GM18868 (cell line): ENCODE measurements around the gene ATP13A2.

Experiments
- ATAC-seq: cut with Tn5 transposase; IDR thresholded peaks from one replicate; pipeline ENCODE4 v1.9.1; 2021; ENCODE audit warnings: mild to moderate bottlenecking, moderate library complexity; ENCODE audit not compliant: unreplicated experiment

ATP13A2 gene

DNA sequence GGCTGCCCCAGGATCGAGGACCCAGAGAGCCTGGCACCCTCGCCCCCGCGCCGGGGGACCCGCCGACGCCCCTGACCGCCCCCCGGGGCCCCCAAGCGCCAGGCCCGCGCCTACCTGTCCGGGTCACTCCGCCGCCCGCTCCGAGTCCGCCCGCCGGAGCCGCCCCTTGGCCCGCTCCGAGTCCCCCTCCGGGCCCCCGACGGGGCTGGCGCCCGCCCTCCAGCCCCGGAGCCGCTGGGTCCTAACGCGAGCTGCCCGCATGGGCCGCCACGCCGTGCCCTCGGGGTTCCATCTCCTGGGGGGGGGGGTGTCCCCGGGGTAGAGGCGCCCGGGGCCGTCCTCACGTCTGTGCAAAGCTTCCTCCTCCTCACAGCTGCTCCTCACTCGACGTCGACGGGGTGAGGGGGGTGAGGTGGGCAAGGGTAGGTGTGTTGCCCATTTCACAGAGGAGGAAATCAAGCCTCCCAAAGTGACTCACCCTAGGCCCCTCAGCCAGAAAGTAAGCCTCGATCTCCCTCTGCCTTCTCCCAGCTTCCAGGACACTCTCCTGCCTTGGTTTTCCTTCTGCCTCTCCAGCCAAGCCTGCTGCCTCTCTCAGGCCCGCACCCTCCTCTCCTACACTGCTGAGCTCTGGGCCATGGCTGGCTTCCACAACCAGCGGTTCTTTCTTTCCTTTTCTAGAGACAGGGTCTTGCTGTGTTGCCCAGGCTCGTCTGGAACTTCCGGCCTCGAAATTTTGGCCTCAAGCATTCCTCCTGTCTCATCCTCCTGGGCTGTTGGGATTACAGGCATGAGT lies 31.1 kb downstream of the ATP13A2 start, which contains the start of gene MFAP2:
TSS of gene MFAP2 (minus strand) at position 148 of the 796 bp plus-strand sequence. CDS start 2,347 bp downstream, outside the sequence.
- ATAC-seq = no peak

DNA sequence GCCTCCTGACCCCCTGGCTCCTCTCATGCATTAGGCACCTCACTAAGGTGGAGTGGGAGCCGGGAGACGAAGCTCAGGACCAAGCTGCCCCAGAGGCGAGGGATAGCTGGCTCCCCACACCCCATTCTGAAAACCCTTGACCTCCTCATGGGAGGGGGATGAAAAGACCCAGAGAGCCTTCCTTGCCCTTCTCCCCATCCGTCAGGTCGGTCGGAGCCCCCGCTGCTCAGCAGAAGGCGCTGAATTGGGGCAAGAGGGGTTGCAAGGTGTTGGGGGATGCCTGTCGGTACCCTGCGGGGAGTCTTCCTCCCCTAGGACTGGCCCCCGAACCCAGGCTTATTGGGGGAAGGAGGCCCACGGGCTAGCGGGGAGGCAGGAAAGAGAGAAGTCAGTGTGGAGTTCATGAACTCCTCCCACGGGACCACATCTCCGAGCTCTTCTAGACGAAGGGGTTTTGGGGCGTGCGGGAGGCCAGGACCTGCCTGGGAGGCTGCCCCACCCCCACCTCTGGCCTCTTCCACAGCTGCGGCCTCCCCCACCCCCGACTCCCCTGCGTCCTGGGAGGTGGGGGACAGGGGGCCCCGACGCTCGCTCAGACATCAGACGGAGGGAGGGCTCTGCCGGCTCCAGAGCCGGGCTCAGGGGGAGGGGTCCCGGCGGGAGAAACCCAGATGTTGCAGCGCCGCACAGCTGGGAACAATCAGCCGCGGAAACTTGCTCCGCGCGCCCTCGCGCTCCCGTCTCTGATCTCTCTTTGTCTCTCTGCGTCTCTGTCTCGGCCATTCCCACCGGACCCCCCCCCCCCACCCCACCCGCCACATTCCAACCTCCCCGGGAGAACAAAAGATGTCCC lies 32.0 kb downstream of the ATP13A2 start:
- no peak for ATAC-seq

DNA sequence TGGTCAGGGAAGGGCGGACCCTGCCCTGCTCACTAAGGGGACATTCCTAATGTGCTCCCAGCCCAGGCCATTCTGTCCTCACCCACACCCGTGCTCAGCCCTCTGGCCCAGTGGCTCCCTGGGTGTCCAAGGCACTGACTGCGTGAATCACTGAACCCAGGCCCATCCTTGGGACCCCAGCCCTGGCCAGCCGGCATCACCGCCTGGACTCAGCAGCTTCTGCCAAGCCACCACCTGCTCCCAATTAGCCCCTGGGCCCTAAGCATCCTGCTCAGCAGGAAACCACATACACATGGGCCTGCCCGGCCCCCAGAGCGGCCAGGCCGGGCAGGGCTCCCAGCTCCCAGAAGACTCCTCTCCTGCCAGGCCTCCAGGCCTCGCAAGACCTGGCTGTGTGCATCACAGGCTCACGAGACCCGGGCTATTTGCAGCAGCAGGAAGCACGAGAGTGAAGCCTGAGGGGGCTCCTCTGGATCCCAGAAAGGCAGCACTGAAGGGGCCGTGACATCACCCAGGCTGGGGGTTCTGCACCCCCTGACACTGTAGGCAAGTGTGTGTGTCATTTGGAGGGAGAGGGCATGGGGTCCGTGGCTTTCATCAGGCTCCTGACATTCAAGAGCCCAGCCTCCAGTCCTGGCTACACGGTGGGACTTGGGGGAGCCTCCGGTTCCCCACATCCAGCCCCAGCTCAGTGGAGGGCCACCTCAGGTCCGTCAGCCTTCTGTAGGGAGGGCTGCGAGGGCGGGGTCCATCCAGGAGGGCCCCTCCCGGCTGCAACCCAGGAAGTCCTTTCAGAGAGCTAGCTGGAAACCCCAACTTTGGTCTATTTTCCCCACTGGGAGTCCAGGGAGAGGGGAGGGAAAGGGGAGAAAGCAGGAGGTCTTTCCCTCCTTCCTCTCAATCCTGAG lies 32.9 kb downstream of the ATP13A2 start:
- no peak for ATAC-seq

DNA sequence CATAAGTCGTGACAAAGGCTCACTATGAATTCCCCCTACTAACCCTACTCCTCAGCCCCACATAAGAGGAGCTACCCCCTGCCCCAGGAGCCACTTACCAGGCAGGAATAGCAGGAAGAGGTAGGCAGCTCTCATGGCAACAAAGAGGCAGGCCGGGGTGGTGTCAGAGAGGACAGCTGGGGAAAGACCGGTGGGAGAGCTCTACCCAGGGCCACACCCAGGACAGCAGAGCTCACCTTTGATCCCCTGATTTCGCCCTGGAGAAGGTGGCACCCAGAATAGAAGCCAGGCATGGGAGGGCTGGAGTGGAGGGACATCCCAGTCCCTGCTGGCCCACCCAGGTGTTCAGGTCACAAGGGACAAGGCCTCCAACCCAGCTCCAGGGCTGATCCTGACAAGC lies 33.6 kb downstream of the ATP13A2 start:
- no peak for ATAC-seq

DNA sequence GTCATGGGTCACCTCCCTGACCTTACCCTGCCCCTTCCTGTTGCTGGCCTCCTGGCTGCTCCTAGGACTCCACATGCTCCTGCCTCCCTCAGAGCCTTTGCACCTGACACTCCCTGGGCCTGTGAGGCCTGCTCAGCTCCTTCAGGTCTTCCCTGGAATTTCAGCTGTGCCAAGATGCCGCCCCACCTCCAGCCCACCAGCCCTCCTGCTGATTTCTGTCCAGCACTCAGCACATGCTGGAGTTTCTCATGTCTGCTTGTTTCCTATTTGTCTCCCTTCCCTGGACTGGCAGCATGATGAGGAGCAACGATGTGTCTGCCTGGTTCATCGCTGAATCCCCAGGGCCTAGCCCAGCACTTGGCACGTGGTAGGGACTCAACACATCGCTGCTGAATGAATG lies 34.4 kb downstream of the ATP13A2 start:
- no peak for ATAC-seq

DNA sequence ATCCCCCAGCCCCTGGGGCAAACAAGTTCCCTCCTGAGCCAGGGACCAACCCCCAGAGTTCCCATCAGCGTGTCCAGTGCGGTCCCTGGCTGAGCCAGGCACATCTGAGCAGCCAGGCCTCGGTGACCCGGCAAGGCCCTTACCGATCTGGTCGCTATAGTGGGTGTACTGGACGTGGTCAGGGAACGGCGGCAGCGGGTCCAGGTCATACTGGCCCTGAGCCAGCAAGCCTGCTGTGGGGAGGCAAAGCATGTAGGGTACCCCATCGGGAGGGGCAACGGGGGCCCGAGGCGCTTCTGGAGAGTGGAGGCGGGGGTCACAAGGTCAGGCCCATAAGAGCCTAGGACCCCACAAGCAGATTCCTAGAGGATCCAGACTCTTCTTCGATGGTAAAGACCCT lies 34.8 kb downstream of the ATP13A2 start:
- no peak for ATAC-seq

DNA sequence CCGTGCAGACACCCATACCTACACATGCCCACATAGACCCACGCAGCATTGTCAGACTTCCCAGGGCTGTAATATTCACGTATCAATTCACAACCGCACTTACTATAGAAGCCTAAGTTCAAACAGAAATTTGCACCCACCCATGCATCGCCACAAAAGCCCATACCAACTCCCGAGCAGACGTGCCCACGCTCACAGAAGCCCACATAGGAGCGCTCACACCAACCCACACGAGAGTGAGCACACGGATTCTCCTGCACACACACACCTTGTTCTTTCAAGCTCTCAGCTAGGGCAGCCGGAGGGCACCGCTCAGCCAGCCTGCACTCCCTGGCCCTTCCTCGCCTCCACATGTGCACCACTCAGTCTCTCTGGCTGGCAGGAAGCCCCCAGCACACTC lies 35.9 kb downstream of the ATP13A2 start:
- no peak for ATAC-seq

DNA sequence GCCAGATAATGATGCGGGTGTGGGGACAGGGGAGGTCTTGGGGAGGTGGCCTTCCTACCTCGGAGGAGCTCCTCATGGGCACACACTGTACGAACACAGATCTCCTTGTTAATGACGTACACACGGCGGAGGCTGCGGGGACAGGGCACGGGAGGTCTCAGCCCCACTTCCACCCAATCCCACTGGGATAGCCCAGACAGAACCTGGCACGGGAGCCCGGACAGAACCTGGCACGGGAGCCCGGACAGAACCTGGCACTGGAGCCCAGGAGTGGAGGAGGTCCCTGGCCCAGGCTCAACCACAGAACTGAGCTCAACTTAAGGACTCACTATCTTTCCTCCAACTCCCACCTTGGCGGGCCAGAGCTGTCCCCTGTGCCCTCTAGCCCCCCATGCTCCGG lies 36.5 kb downstream of the ATP13A2 start:
- no peak for ATAC-seq

DNA sequence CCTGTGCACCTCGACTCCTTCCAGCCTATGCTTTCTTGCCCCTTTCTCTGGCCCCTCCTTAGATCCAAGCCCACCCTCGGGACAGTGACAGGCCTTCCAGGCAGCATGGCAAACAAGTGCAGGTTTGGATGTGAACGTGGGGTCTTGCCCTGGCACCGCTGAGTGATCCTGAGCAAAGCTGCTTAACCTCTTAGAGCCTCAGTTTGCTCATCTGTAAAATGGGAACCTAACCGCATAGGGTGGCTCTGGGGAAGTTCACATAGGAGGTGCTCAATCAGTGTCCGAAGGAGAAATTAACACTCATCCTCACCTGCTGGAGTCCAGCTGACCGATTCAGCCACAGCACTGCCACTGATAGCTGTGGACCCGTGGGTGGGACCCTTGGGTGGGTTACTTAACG lies 38.5 kb downstream of the ATP13A2 start:
- ATAC-seq = no peak

DNA sequence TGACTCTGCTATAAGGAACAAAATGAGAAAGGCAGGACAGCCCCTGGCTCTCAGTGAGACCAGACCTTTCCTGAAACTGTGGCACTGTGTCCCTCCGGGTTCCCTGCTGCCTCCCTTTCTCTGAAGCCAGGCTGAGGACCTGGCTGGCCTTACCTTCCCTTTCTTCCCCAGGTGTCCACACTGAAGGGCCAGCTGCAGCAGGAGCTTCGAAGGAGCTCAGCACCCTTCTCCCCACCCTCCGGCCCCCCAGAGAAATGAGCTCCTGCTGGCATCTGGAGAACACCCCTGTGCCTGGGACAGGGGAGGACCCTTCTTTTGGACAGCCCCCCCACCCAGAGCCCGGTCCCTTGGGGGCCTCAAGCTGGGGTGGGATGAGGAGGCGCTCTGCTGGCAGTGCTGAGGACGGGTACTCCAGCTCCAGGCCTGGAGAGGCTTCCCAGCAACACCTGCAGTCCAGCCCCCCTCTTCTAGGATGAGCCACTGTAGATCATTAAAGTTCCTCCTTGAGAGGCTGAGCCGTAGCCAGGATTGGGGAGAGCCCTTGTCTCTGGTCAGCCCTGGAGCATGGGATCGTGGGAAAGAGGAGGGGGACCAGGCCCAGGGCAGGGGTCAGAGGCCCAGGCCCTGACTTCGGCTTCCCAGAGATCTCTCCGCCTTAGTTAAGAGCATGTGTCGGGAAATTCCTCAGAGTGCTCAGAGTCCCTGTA lies 39.4 kb downstream of the ATP13A2 start:
- no peak for ATAC-seq

DNA sequence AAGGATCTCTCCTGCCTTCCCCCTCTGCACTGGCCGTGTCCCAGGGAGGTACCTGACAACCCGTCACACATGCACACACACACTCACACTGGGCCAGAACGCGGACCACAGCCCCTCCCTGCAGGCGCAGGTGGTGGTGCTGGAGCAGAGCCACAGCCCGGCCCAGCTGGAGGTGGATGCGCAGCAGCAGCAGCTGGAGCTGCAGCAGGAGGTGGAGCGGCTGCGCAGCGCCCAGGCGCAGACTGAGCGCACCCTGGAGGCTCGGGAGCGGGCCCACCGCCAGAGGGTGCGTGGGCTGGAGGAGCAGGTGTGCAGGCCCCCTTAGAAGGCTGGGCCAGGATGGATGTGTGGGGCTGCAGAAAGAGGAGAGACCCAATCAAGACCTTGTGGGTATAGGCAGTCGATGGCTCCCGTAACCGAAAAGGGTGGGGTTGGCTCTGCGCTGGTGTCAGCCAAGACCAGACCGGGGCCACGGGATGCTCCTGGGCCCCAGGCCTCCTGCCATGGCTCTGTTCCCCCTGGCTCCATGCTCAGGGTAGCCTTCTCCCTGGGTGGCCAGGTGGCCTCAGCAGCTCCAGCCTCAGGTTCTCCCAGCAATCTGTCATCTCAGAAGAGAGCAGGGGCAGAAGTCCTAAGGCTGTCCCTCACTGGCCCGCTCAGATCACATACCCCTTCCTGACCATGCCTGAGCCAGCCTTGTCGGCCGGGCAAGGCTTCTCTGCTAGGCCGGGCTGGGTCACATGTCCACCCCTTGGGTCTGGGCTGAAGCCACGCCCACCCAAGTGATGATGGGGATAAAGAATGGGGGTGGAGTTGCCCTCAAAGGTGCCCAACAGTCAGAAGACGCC lies 40.2 kb downstream of the ATP13A2 start:
- no peak for ATAC-seq

DNA sequence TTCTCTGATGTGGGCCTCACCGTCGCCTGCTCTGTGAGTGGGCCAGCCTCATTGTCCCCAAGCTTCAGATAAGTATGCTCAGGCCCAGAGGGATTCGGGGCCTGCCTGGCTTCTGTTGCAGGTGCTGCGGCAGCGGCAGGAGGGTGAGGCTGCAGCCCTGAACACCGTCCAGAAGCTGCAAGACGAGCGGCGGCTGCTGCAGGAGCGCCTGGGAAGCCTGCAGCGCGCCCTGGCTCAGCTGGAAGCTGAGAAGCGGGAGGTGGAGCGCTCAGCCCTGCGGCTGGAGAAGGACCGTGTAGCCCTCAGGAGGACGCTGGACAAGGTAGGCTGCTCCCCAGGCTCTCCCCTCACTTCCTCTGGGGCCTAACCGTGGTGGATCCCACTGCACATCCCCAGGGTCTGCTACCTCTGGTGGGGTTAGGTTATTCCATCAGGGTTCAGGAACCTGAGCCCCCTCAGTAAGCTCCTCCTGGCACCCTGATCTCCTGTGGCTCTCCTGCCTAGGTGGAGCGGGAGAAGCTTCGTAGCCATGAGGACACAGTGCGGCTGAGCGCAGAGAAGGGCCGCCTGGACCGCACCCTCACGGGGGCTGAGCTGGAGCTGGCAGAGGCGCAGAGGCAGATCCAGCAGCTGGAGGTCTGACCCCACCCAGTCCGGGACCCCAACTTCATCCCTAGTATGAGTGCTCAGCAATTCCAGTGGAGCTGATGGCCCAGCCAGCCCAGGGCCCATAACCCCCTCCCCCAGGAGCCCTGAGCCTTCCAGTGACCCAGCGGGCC lies 41.4 kb downstream of the ATP13A2 start:
- no peak for ATAC-seq

DNA sequence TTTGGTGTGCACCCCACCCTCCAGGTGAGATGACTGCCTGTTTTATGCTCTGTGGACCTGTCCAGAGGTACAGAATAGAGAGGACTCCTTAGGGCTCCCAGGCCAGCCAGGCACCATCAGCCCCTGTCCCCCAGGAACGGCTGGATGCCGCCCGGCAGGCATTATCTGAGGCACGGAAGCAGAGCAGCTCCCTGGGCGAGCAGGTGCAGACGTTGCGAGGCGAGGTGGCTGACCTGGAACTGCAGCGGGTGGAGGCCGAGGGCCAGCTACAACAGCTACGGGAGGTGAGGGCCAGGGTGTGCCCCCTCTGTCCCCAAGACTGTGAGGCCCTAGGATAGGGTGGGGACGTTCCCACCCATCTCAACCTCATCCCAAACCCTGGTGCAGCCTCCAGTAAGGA lies 42.1 kb downstream of the ATP13A2 start:
- ATAC-seq = no peak

DNA sequence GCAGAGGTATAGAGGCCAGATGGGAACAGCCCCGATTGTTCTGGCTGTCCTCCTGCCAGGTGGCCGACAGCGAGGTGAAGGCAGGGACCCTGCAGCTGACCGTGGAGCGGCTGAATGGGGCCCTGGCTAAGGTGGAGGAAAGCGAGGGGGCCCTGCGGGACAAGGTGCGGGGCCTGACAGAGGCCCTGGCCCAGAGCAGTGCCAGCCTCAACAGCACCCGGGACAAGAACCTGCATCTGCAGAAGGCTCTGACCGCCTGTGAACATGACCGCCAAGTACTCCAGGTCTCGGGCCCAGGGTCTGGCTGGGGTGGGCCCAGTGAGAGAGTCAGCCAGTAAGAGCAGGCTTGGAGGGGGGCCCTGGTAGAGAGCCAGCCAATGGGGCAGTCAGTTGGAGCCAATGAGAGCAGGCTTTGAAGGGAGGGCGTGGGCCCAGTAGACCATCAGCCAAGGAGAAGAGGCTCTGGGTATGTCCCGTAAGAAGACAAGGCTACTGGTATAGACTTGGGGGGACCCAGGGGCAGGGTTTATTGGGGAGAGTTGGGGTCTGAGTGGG lies 42.6 kb downstream of the ATP13A2 start:
- no peak for ATAC-seq

DNA sequence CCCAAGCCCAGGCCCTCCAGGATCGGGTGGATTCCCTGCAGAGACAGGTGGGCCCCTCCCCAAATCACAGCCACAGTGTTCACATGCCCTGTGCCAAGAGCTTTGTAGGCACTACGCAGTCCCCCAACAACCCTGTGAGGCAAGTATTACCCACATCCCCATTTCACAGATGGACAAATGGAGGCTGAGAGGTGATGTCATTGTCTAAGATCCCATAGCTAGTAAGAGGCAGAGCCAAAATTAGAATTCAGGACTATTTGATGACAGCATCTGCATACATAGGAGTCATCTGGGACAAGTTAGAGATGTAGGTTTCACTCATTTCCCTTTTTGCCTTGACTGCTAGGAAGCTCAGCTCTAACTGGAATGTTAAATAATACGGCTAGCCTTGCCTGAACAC lies 43.4 kb downstream of the ATP13A2 start:
- no peak for ATAC-seq

DNA sequence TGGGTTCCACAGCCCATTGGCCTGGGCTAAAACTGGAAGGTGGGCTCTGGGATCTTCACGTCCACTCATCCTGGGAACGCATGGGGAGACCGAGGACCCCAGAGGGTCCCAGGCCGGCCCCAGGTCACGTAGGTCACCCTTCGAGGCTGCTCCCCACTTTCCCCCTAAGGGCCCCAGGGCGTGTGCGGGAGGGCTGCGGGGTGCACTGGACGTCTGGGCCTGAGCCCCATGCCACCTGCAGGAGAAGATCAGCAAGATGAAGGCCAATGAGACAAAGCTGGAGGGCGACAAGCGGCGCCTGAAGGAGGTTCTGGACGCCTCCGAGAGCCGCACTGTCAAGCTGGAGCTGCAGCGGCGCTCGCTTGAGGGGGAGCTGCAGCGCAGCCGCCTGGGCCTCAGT lies 43.8 kb downstream of the ATP13A2 start:
- no peak for ATAC-seq

DNA sequence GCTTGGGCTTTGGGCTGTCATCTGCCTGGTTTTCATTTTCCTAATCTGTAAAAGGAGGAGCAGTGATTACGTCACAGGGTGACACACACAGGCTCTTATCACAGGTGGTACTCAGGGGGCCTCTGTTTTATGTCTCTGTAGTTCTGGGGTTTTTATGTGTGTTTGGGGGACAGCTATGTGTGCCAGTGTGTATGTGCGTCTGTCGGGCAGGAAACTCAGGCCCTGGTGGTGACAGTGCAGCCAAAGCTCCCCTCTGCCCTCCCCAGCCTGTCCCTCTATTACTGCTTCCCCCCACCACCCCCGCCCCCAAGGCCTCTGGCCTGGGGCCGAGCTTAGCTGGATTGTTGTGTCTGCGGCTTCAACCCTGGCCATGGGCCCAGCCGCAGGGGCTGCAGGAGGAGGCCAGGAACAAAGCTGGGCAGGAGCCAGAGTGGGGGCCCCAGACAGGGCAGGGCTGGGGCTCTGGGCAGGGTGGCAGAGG lies 44.6 kb downstream of the ATP13A2 start:
- no peak for ATAC-seq

DNA sequence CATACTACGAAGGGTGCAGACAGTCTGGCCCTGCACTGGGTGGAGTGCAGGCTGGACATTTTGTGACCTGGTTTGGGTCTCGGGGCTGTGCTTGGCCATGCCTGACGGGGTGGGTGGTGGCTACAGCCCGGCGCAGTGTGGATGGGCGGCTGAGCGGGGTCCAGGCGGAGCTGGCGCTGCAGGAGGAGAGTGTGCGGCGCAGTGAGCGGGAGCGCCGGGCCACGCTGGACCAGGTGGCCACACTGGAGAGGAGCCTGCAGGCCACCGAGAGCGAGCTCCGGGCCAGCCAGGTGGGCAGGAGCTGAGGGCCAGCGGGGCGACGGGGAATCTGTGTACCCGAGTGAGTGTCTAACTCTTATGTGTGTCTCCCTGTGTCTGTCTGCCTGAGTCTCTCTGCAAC lies 45.4 kb downstream of the ATP13A2 start:
- ATAC-seq = no peak
